CMK (cell line): ENCODE data around the gene ARMC6.

Experiments used
- DNase-seq: peaks from one replicate; pipeline ENCODE4 v3.0.0-alpha.2; 2010; ENCODE audit warnings: low read depth

The ARMC6 gene

DNA sequence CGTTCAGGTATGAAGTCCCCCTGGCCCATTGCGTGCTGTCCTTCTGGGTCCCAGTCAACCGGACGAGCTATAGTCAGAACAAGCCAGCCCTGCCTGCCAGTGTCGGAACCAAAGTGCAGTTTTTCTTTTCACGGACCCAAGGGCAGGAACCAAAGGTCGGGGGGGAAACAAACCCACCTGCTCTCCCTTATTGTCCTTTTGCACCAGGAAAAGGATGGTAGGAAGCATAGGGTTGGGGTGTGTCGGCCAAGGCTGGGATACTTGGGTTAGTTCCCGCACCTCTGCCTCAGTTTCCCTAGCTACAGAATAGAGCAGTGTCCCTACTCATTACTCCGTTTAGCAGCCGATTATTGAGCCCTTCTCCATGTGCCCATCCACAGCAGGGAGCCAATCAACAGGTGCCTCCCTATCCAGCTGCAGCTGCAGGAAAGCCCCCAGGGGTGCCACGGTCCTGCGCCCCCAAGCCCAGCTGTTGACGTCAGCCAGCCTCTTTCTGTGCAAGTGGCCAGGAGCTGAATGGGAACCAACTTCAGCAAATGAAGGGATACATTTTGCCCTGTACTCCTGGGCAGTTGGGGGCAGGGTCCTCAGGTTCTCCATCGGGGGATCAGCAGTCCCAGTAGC lies 21.0 kb downstream of the ARMC6 start:
- DNase-seq: no peak

DNA sequence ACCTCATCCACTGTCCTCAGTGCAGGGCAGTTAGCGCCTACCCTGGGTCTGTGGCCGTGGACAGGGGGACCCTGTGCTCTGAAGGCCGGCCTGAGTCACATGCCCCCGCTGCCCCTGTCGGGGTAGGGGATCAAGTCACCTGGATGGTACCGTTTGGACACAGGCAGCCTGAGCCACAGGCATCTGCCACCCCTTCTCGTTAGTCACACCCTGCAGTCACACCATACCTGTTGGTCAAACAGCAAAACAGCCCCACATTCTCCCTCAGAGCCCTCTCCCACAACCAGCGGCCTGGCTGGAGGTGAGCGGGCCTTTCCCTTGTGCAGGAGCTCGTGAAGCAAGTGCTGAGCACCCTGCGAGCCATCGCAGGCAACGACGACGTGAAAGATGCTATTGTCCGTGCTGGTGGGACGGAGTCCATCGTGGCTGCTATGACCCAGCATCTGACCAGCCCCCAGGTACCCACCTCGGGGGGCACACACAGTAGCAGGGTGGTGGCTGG lies 21.6 kb downstream of the ARMC6 start:
- DNase-seq: no peak

DNA sequence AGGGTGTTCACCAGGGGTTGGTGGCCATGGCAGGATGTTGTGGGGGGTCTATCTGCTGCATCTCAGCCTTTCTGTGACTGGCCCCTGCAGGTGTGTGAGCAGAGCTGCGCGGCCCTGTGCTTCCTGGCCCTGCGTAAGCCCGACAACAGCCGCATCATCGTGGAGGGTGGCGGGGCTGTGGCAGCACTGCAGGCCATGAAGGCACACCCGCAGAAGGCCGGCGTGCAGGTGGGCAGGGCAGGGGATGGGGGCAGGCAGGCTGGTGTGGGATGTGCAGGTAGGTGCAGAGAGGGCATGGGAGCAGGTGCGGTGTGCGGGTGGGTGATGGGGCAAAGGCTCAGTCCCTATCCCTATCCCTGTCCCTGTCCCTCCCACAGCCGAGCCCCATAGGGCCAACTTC lies 22.3 kb downstream of the ARMC6 start:
- DNase-seq: no peak

DNA sequence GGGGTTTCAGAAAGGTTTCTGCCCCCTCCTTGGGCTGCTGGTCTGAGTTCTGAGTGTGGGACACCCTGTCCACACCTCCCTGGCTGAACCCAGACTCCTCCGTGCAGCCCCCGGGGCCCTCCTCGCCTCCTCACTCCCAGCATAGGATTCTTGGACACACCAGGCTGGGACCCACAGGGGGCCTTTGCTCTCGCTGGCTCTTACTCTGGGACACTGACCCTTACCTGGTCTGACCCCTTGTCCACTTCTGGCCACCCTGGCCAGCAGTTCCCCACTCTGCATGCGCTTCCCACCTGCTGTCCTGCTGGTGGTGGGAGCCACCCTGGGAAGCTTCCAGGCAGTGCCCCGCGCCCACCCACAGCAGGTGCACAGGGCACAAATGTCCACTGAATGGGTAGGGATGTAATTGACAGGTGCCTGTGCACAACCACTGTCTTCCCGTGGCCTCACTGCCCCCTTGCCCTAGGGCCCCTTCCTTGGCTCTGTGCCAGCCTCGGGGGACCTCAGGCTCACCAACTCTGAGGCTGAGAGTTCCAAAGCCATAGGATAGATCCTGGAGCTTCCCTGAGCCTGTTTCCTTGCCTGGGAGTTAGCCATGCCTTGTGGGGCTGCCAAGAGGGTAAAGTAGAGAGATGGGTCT lies 23.4 kb downstream of the ARMC6 start:
- DNase-seq: no peak

DNA sequence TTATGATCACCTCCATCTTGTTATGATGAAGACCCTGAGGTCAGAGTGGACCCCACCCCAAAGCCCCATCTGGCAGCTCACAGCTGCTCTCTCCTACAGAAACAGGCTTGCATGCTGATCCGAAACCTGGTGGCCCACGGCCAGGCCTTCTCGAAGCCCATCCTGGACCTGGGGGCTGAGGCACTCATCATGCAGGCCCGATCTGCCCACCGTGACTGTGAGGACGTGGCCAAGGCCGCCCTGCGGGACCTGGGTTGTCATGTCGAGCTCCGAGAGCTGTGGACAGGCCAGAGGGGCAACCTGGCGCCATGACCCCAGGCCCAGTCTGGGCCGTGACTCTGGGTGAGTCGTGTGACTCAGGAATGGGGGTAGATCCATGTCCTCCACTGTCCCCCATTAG lies 23.9 kb downstream of the ARMC6 start:
- DNase-seq: no peak

DNA sequence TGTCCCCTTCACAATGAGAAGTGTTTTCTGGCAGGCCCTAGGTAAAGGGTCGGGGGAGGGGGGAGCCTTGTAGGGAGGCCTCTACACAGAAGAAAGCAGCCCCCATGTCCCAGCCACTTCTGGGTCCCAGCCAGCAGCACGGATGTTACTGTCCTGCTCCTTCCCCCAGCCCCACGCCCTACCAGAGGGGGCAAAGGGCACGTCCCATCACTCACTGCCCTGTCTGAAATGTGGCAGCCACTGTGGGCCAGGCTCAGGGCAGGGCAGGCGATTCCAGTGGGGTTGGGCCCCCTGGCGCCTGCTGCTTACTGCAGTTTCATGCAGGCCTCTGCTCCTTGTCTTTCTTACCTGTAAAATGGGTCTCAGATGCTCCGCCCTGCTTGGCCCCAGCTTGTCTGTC lies 24.3 kb downstream of the ARMC6 start:
- no peak for DNase-seq

DNA sequence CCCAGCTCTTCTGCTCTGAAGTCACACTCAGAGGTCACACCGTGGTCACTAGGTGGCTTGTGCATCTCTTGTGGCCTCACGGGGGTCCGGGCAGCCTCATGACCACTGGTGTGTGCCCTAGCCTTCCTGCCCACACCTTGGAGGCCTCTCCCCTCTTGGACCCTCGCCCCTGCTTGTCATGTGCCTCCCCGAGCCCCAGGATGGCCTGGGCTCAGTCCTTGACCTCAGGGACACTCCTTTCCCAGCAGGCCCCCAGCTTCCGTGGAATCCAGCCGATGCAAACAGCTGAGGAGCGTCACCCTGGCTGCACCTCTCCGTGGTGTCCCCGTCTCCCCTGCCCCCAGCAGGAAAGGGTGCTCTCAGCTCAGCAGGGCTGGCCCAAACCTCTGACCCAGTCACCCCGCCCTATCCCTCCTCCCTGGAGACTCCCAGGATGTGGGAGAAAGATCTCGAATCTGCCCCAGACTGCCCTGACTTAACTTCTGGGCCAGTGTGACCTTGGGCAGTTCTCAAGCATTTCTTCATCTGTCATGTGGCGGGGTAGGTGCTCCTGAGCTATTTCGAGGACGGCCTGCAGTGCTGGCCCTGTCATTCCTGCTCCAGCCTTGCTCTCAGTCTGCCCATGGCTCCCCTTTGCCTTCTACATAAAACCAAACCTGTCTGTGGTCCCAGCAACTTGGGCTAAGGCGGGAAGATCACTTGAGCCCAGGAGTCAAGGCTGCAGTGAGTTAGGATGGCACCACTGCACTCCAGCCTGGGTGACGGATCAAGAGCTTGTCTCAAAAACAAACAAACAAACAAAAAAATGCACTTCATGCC lies 25.8 kb downstream of the ARMC6 start:
- DNase-seq: no peak

DNA sequence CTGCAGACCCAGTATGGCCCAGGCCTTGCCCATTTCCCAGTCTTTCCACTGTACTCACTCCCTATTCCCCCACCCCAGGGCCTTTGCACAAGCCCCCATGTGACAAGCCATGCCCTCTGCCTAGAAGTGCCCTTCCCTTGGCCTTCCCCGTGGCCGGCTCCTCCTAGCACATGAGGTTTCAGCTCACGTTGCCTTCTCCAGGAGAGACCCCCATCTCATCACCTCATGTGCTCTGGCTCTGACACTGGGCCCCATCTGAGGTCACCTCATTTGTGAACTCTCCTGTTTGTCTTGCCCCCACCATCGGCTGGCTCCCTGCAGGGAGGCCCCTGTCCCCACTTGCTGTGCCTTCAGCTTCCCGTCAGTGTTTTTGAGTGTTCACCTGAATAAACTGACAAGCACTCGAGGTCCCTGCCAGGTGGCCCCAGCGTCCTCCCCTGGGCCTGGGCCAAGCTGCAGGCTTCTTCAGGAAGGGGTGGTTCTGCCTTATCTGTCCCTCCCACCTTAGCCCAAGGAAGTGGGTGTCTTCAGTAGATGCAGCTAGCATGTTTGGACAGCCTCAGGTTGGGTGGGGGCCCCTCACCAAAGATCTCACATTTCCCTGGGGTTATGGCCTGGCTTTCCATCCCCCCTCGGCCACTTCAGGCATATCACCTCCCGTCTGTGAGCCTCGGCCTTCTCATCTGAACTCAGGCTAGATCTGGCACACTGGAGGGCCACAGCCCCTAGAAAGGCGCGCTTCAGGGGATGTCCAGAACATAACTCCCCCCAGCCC lies 26.6 kb downstream of the ARMC6 start:
- peak; percentile 75 for DNase-seq

DNA sequence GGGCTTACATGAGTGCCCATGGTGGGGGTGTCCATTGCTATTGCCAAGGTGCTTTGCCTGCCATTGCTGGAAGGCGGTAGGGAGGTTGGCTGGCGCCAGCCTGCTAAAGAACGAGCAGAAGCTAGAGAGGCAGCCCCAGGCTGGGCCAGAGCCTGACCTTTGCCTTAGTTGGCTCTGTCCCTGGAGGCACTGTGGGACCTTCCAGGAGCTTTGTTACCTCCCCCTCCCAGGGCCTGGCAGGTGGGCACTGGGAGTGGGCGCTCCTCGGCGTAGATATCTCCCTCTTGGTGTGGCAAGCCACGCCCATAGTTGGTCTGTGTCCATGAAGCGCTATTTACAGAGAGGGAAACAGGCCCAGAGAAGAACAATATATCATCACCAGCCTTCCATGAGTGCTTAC lies 28.1 kb downstream of the ARMC6 start:
- DNase-seq: no peak

DNA sequence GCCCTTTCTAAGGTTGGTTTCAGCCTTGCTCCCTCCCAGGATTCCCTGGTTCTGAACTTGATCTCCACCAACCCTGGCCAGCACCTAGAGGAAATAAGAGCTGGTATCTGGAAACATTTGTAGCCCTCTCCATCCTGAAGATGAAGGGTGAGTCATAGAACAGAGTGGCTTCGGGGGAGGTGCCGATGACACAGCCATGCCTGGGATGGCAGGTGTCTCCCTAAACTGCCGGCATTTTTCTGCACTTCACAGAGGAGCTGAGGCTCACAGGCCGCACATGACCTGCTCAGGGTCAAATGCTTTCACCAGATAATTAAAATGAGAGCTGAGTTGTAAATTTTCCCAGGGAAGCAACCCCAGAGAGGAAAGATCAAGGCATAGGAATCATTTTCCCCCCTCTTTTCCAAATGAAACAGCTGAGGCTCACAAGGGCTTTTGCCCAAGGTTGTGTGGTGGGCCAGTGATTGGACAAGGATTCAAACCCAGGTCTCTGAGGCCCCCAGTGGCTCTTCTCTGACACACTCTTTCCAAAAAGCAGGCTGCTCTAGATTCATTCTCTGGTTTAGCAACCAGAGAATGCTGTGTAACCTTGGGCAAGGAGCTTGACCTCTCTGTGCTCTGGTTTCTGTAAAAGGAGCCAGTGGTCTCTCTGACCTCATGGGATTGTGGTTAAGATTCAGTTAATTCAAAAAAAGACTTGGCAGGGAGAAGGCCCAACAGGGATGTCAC lies 29.2 kb downstream of the ARMC6 start:
- DNase-seq: no peak

DNA sequence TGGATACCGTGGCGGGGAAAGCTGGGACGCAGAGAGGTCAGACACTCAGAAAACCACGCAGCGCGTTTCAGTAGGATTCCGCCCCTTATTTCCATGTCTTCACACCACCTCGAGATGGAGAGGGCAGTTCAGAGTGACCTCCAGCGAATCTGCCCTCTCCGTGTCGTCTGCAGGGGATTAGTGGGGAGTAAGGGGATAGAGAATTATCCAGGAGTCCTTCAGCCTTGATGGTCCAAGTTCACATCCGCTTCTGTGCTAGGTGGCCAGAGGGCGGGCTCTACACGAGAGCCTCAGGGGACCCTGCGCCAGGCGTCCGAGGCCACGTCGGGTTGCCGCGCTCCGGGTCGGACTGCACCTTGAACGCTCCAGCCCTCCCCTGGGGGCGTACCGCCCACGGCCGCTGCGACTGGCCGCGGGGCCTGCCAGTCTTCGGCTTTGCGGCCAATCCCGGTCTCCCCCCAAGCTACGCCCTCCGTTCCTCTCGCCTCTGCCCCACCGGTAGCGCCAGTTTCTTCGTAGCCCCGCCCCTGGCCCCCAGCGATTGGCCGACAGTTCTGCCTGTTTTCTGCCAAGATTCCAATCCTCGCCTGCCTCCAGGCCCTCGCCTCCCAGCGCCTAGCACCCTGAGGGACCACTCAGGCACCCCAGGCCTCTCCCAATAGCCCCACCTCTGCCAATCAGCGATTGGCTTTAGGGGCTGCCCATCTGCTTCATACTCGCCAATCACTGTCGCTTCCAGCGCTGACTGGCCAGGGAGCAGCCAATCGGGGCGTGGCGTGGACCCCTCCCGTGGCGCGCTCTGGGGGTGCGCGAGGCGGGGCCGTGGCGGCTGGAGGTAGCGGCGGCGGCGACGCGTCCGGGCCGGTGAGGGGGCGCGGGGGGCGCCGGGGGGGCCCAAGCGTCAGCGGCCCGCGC lies 30.0 kb downstream of the ARMC6 start, which contains the start of gene SLC25A42:
TSS of gene SLC25A42 (plus strand) at position 812 of the 915 bp plus-strand sequence. CDS start 32,131 bp downstream, outside the sequence.
- DNase-seq: peak; percentile 95

DNA sequence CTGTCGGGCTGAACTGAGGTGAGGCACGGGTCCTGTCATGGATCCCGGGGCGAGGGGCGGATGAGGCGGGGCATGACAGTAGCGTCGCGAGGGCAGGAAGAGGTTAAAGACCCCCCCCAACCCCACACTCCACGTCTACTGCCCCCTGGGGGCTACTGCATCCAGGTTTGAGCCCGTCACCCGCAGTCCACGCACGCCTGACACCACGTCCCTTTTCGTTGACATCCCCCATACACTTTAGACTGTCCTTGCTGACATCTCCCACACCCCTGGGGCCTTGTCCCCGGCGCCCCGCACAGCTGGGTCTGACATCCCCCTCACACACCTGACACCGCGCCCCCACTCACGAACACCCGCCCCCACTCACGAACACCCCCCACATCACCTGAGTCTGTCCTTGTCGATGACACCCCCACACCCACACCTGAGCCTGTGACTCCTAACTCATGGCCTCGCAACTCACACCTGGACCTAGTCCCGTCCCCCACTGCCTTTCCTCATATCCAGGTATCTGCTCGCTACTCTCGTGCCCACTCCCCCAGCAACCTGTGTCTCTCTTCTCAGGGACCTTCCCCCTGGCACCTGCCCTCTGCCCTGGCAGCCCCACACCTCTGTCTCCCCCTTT lies 30.8 kb downstream of the ARMC6 start:
- peak; percentile 57 for DNase-seq

DNA sequence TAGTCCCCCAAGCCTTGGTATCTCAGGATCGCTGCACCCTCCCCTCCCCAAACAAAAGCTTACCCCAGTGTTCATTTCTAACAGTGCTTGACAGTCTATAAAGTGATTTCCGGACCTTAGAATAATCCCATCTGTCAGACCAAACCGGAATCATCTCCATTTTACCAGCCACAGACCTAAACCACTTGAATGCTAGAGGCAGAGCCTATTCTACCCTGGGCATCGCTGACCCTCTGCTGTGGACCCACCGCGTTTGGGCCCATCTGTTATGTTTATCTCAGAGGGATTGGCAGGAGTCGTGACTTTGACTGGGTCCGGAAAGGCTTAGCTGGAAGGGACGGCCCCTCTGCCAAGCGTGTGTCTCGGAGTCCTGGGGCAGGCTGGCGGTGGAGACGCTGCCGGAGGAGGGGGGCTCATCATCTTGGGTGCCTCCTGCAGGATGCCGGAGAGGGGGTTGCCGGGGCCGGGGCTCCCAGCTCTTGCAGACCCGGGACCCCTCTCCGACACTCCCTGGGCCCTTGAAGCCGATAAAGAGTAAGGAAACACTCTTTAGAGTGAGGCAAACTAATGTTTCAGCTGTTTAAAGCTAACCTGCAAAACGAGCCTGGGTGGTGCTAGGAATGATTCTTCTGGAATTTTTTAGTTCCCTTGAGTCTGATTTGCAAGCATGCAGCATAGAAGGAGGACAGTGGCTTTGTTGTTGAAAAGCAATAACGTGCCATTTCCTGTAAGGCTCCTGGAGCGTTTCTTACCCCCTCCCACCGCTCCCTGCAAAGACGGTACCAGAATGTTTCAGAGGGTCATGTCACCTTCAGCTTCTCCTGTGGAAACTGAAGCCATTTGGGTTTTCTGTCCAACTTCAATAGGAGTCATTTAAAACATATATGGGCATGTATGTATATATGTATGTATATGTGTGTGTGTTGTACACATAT lies 31.7 kb downstream of the ARMC6 start:
- no peak for DNase-seq

DNA sequence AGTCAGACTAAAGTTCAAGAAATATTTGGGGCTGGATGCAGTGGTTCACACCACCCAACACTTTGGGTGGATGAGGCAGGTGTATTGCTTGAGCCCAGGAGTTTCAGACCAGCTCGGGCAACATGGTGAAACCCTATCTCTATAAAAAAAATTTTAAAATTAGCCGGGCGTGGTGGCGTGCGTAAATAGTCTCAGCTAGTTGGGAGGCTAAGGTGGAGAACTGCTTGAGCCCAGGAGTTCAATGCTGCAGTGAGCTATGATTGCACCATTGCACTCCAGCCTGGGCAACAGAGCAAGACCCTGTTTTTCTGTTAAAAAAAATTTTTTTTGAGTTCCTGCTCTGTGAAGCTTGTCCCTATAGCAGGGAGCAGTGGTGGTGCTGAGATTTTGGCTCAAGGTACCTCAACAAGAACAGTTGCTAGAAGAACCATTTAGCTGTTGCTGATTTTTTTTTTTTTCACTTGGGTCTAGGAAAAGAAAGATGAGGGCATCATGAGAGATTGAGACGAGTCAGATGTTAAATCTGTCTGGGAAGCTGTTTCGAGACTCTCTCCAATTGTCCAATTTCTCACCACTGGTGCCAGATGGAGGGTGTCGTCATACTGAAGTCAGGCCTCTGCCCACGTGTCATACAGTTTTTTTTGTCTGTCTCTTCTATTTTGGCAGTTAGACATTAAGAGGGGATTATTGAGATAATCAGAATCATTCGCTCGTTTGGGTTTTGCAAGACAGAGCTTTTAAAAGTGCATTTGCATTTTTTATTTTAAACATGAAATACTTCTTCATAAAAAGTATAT lies 34.1 kb downstream of the ARMC6 start:
- DNase-seq: no peak

DNA sequence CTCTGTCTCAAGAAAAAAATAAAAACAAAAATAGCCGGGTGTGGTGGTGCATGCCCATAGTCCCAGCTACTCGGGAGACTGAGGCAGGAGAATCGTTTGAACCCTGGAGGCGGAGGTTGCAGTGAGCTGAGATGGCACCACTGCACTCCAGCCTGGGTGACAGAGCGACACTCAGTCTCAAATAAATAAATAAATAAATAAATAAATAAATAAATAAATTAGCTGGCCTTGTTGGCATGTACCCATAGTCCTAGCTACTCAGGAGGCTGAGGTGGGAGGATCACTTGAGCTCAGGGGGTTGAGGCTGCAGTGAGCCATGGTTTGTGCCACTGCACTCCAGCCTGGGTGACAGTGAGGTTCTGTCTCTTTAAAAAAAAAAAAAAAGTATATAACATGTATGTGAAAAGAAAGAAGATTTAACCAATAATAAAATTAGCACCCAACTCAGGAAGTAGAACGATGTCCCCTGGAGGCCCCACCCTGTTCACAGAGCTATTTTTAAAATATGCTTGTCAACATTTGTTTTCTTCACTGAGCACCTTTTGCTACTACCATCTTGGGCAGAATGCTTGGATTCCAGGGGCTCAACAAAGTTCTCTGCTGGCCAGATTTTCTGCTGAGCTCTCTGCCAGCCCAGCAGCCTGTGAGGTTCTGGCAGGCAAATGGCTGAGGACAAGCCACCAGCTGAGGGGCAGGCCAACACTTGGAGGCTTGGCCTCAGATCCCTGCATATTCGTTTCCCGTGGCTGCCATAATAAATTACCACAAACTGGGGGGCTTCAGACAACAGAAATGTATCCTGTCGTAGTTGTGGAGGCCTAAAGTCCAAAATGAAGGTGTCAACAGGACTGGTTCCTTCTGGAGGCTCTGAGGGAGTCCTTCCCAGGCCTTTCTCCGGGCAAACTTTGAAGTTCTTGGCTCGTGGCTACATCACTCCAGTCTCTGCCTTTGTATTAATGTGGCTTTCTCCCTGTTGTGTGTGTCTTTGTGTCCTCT lies 35.6 kb downstream of the ARMC6 start:
- DNase-seq: no peak

DNA sequence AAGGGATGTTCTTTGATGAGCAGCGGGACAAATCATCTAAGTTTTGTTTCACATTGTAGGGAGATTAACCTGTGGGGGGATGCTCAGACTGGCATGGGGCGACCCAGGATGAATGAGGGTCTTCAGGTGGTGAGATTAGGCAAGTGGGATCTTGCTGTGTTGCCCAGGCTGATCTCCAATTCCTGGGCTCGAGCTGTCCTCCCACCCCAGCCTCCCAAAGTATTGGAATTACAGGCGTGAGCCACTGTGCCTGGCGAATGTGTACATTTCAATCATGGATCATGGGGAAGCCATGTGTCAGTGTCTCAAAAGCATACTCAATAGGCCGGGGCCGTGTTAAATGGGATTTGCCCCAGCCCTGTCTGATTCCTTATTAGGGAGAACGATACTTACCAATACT lies 38.5 kb downstream of the ARMC6 start:
- no peak for DNase-seq
